Nephron progenitor cell (in vitro differentiated cells): ENCODE measurements around the gene OIP5.
"Not testable (repeated sequence)": the region's sequence is repeated elsewhere in the genome, so short reads cannot be mapped to it uniquely, and the experiment has no call there.

Experiments used
- DNase-seq: peaks from one replicate; pipeline ENCODE4 v3.0.0; 2021
- H3K27ac Mint-ChIP-seq: 2 replicates; pipeline ENCODE4 v1.8.0; 2021; ENCODE audit warnings: mild to moderate bottlenecking, moderate library complexity, mixed read lengths
- H3K27me3 Mint-ChIP-seq: 2 replicates; pipeline ENCODE4 v1.8.0; 2021; ENCODE audit warnings: mild to moderate bottlenecking, low read depth, mixed read lengths; ENCODE audit not compliant: poor library complexity
- H3K36me3 Mint-ChIP-seq: 2 replicates; pipeline ENCODE4 v1.8.0; 2021; ENCODE audit warnings: low read depth, mixed read lengths
- H3K4me1 Mint-ChIP-seq: 2 replicates; pipeline ENCODE4 v1.8.0; 2021; ENCODE audit warnings: mixed read lengths
- H3K4me3 Mint-ChIP-seq: 2 replicates; pipeline ENCODE4 v1.8.0; 2021; ENCODE audit warnings: mild to moderate bottlenecking, moderate library complexity, mixed read lengths
- H3K9me3 Mint-ChIP-seq: 2 replicates; pipeline ENCODE4 v1.8.0; 2021; ENCODE audit warnings: mild to moderate bottlenecking, moderate library complexity, mixed read lengths
- TF ChIP-seq, protein P1 (sequence below): fragments of 200-600 bp; sonication (generic); IDR thresholded peaks from 2 replicates; pipeline ENCODE4 v1.5.0; 2021; ENCODE audit warnings: antibody characterized with exemption

The OIP5 gene

DNA sequence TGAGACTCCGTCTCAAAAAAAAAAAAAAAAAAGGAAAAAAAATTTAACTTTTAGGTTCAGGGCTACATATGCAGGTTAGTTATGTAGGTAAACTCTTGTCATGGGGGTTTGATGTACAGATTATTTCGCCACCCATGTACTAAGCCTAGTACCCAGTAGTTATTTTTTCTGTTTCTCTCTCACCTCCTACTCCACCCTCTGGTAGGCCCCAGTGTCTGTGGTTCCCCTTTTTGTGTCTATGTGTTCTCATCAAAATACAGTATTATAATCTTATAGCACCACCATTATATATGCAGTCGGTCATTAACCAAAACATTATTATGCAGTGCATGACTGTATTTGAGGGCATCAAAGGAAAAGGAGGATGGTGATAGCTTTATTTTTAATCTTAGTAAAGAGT lies 54.1 kb downstream of the OIP5 start:
- no peak overlapping the region for H3K27ac Mint-ChIP-seq
- TF ChIP-seq, protein P1, sequence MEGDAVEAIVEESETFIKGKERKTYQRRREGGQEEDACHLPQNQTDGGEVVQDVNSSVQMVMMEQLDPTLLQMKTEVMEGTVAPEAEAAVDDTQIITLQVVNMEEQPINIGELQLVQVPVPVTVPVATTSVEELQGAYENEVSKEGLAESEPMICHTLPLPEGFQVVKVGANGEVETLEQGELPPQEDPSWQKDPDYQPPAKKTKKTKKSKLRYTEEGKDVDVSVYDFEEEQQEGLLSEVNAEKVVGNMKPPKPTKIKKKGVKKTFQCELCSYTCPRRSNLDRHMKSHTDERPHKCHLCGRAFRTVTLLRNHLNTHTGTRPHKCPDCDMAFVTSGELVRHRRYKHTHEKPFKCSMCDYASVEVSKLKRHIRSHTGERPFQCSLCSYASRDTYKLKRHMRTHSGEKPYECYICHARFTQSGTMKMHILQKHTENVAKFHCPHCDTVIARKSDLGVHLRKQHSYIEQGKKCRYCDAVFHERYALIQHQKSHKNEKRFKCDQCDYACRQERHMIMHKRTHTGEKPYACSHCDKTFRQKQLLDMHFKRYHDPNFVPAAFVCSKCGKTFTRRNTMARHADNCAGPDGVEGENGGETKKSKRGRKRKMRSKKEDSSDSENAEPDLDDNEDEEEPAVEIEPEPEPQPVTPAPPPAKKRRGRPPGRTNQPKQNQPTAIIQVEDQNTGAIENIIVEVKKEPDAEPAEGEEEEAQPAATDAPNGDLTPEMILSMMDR: no peak
- H3K36me3 Mint-ChIP-seq: peaks cover 39% of the 10 kb centered on the region
- no peak overlapping the region for H3K4me3 Mint-ChIP-seq
- DNase-seq: no peak
- peaks cover 3% of the 10 kb centered on the region for H3K27me3 Mint-ChIP-seq
- peaks cover 10% of the 10 kb centered on the region for H3K4me1 Mint-ChIP-seq
- no peaks in the 10 kb centered on the region for H3K9me3 Mint-ChIP-seq

DNA sequence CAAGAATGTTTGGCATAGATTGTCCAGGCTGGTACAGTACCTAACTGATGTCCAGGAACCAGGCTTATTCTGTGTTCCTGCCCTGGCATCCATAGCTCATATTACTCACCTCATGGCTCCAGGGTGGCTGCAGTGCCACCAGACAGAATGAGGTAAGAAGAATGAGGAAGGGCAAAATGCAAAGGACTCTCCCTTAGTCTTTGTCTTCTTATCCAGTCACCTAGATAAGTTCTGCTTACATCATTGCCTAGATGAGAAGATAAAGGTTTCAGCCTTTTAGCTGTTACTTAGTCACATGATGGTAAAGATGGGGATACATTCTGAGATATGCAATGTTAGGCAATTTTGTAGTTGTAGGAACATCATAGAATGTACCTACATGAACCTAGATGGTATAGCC lies 55.6 kb downstream of the OIP5 start:
- peaks cover 5% of the 10 kb centered on the region for H3K27me3 Mint-ChIP-seq
- H3K27ac Mint-ChIP-seq: no peak overlapping the region
- H3K4me3 Mint-ChIP-seq: no peak overlapping the region
- H3K36me3 Mint-ChIP-seq: peaks cover 40% of the 10 kb centered on the region
- DNase-seq: no peak
- H3K9me3 Mint-ChIP-seq: no peaks in the 10 kb centered on the region
- no peaks in the 10 kb centered on the region for H3K4me1 Mint-ChIP-seq
- TF ChIP-seq, protein P1: no peak

DNA sequence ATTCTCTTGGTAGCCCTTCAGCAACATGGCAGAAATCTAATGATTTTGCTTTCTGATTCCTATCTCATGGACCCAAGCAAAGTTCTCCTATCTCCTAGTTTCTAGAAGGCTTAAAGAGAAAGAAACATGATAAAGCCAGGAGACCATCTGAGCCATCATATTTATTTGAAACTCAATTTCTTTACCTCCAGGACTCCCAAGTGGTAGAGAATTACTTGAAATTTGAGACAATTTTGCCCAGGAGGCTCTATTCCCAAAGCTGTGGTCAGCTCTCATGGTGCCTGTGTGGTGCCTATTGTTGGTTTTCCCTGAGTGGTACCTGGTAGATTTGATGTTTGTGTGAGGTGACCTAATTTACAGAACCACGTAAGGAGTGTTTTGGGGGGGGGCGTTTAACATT lies 62.5 kb downstream of the OIP5 start:
- no peaks in the 10 kb centered on the region for H3K4me1 Mint-ChIP-seq
- H3K27me3 Mint-ChIP-seq: peaks cover 2% of the 10 kb centered on the region
- H3K4me3 Mint-ChIP-seq: no peak overlapping the region
- H3K36me3 Mint-ChIP-seq: peaks cover 50% of the 10 kb centered on the region
- TF ChIP-seq, protein P1: no peak
- H3K9me3 Mint-ChIP-seq: no peaks in the 10 kb centered on the region
- no peak overlapping the region for H3K27ac Mint-ChIP-seq
- no peak for DNase-seq

DNA sequence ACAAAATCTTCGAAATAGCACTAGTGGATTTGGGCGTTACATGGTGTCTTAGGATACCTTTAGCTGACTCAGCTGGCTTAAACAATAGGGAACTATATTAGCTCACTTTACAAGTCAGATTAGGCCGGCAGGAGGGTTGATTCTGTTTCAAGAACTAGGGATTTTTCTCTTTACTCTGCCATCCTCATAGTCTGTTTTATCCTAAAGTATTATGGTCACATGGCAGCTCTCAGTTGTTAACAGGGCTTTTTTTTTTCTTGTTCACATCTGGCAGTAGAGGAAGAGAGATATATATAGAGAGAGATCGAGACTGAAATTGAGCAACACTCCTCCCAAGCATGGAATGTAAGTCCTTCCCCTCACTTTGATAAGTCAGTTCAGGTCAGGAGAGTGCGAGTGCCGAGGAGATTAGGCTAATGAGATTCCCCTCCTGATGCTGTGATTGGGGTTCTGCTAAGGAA lies 68.5 kb downstream of the OIP5 start:
- Mint-ChIP-seq H3K9me3 (no peaks in the 10 kb centered on the region), H3K4me1 (no peaks in the 10 kb centered on the region), H3K27ac (no peak overlapping the region), H3K36me3 (peaks cover 45% of the 10 kb centered on the region), H3K4me3 (no peak overlapping the region), H3K27me3 (peaks cover 3% of the 10 kb centered on the region)
- TF ChIP-seq, protein P1: no peak
- no peak for DNase-seq

DNA sequence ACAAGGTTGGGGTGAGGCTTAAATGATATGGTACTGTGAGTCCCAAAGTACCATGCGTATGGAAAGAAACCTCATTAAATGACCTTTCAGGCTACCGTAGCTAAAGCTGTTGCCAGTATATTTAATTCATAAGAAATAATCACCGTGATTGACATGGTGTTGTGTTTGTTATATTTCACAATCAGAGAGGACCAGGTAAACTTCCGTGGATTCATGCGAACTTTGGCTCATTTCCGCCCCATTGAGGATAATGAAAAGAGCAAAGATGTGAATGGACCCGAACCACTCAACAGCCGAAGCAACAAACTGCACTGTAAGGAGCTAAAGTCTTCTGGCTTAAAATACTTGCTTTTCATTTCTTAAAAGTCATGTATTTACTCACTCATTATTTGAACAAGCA lies 69.8 kb downstream of the OIP5 start:
- peaks cover 40% of the 10 kb centered on the region for H3K36me3 Mint-ChIP-seq
- TF ChIP-seq, protein P1: no peak
- DNase-seq: no peak
- H3K27ac Mint-ChIP-seq: no peak overlapping the region
- H3K27me3 Mint-ChIP-seq: peaks cover 3% of the 10 kb centered on the region
- H3K9me3 Mint-ChIP-seq: no peaks in the 10 kb centered on the region
- H3K4me3 Mint-ChIP-seq: no peak overlapping the region
- no peaks in the 10 kb centered on the region for H3K4me1 Mint-ChIP-seq

DNA sequence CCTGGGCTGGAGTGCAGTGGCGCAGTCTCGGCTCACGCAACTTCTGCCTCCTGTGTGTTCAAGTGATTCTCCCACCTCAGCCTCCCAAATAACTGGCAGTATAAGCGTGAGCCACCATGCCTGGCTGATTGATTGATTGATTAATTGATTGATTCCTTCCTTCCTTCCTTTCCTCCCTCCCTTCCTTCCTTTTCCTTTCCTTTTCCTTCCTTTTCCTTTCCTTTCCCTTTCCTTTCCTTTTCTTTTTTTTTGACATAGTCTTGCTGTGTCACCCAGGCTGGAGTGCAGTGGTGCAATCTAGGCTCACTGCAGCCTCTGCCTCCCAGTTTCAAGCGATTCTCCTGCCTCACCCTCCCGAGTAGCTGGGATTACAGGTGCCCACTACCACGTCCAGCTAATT lies 71.5 kb downstream of the OIP5 start:
- not testable (repeated sequence) for H3K27me3 Mint-ChIP-seq, H3K4me3 Mint-ChIP-seq, H3K4me1 Mint-ChIP-seq, H3K27ac Mint-ChIP-seq, DNase-seq, H3K9me3 Mint-ChIP-seq
- H3K36me3 Mint-ChIP-seq: peaks cover 34% of the 10 kb centered on the region
